ENCODE results near the gene KIAA1671. TPM values are rescaled to one million over a fixed set of nuclear protein-coding genes. Genes with fewer than 3 reads are reported as not detected.

Gene KIAA1671
- total and polyA plus RNA-seq, 9 of the 15 experiments (the other 6 are each of a cell fraction or from before 2014, with no cell fraction given), result under 0.01 to 0.11 (median 0.02) TPM; not detected in 5

DNA sequence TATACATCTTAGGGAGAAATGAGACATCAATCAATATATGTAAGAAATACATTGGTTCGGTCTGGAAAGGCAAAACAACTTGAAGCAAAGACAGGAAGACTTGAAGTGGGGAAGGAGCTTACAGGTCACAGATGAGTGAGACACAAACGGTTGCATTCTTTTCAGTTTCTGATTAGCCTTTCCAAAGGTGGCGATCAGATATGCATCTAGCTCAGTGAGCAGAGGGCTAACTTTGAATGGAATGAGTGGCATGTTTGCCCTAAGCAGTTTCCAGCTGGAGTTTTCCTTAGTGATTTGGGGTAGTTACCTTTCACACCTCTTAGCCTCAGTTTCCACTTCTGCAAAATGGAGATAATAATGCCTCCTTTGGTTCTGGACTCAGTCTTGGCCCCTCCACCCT is 21.8 kb upstream of the KIAA1671 start:
- no peak overlapping the region for H3K9ac ChIP-seq (ENCODE audit: insufficient read depth in 1 of 2, low read depth in 2 of 2, low read length in 2 of 2)
- H3K4me2 ChIP-seq (ENCODE audit: insufficient read depth, low read length), result no peak overlapping the region
- TF ChIP-seq ZNF444 (CRISPR knock-in tag; IDR thresholded peaks at IDR 0.05) (no peak), ZNF146 (CRISPR knock-in tag; IDR thresholded peaks at IDR 0.05; ENCODE audit: unreplicated experiment) (no peak), ZBTB9 (CRISPR knock-in tag; IDR thresholded peaks at IDR 0.05) (no peak), MAFK (IDR thresholded peaks at IDR 0.05; ENCODE audit: low read length) (no peak), RBFOX2 (IDR thresholded peaks at IDR 0.05; ENCODE audit: low read depth, low read length) (no peak), CSDE1 (IDR thresholded peaks at IDR 0.05) (no peak), ZNF764 (CRISPR knock-in tag; IDR thresholded peaks at IDR 0.05; ENCODE audit: low read depth) (no peak), NKRF (IDR thresholded peaks at IDR 0.05; ENCODE audit: borderline replicate concordance) (no peak), CXXC5 (CRISPR knock-in tag; IDR thresholded peaks at IDR 0.05) (no peak), NR2C1 (IDR thresholded peaks at IDR 0.05) (no peak), NR2C1 (tag; IDR thresholded peaks at IDR 0.05) (no peak), ZNF324 (CRISPR knock-in tag; IDR thresholded peaks at IDR 0.05) (no peak), JUN (IDR thresholded peaks at IDR 0.05; ENCODE audit: borderline replicate concordance, low read depth, low read length) (no peak), JUN (CRISPR knock-in tag; IDR thresholded peaks at IDR 0.05; ENCODE audit: borderline replicate concordance) (no peak), RB1 (IDR thresholded peaks at IDR 0.05; ENCODE audit: low read depth) (no peak), ZNF75A (CRISPR knock-in tag; IDR thresholded peaks at IDR 0.05) (no peak), ZC3H11A (IDR thresholded peaks at IDR 0.05; ENCODE audit: low read depth, low read length) (no peak)
- TF ChIP-seq, protein P1, sequence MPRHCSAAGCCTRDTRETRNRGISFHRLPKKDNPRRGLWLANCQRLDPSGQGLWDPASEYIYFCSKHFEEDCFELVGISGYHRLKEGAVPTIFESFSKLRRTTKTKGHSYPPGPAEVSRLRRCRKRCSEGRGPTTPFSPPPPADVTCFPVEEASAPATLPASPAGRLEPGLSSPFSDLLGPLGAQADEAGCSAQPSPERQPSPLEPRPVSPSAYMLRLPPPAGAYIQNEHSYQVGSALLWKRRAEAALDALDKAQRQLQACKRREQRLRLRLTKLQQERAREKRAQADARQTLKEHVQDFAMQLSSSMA (CRISPR knock-in tag; IDR thresholded peaks at IDR 0.05), result no peak
- H3K9me1 ChIP-seq (ENCODE audit: control insufficient read depth, insufficient read depth, low read length), result no peaks in the 10 kb centered on the region
- no TSS peak for BruUV-seq (replicated peaks)
- in situ Hi-C loops (cut with MboI) (no loop called here), intact Hi-C loops (cut with micrococcal nuclease) (no loop called here)
- DNase-seq (ENCODE audit: extremely low read depth in 1 of 4, low spot score in 3 of 4) (no peak), FAIRE-seq (no peak), ATAC-seq (no peak)
- H3K4me3 ChIP-seq, result no peak overlapping the region
- no peaks in the 10 kb centered on the region for H3K79me2 ChIP-seq (ENCODE audit: control insufficient read depth, insufficient read depth, low read length)
- ChIA-PET POLR2A (interaction anchor here (0.6 kb wide), 1 partner anchor 19 kb away, joined by 3 read pairs; no protein-coding TSS in a partner anchor), CTCF (ENCODE audit: low intra/inter-chr PET ratio) (no interaction called here)
- H4K20me1 ChIP-seq (replicated peaks; ENCODE audit: control insufficient read depth, insufficient read depth, low read length), result no peaks in the 10 kb centered on the region
- H3K27ac ChIP-seq (ENCODE audit: extremely low read depth, low read depth, low read length), result no peak overlapping the region
- WGBS (ENCODE audit: insufficient coverage, low coverage, missing lambda C conversion rate), result 0% methylated on average over 3 of the region's 3 CpGs
- H3K4me1 ChIP-seq (replicated peaks in 1 of 2; ENCODE audit: control insufficient read depth in 2 of 2, insufficient read depth in 2 of 2, low read length in 2 of 2), result no peaks in the 10 kb centered on the region
- H3K9me3 ChIP-seq (replicated peaks; ENCODE audit: control insufficient read depth, insufficient read depth, low read depth, low read length), result no peaks in the 10 kb centered on the region
- H3K36me3 ChIP-seq (ENCODE audit: control insufficient read depth, insufficient read depth, low read length), result no peaks in the 10 kb centered on the region
- H2AFZ ChIP-seq (ENCODE audit: low read depth, low read length), result no peak overlapping the region
- H3K27me3 ChIP-seq (ENCODE audit: control insufficient read depth in 2 of 2, insufficient read depth in 2 of 2, low read length in 2 of 2), result peaks cover 0 to 6% of the 10 kb centered on the region in 2 experiments; a peak in 1 of 5 replicates
